Smooth muscle cell (in vitro differentiated cells): Measurements from ENCODE around the gene DMXL1. TPM values are rescaled to one million over a fixed set of nuclear protein-coding genes. Genes with fewer than 3 reads are reported as not detected.

Experiments used
- DNase-seq: peaks from one replicate; lab custom pipeline; 2025; ENCODE audit not compliant: unreplicated experiment; lab: John Stamatoyannopoulos, UW
- H2AFZ ChIP-seq: fragments of 200-600 bp; sonication (generic); 2 replicates; pipeline ENCODE4 v1.6.0; 2016; ENCODE audit warnings: antibody characterized with exemption, low read depth, mild to moderate bottlenecking
- H3F3A ChIP-seq: fragments of 200-600 bp; sonication (generic); 2 replicates; pipeline ENCODE4 v1.6.0; 2017; ENCODE audit warnings: antibody characterized with exemption, low read depth
- H3K27ac ChIP-seq: fragments of 200-600 bp; sonication (generic); 2 replicates; pipeline ENCODE4 v1.5.1; 2016; ENCODE audit warnings: low read depth, mild to moderate bottlenecking
- H3K27me3 ChIP-seq: fragments of 200-600 bp; sonication (generic); 2 replicates; pipeline ENCODE4 v1.6.1; 2016; ENCODE audit warnings: low read depth, mild to moderate bottlenecking
- H3K36me3 ChIP-seq: fragments of 200-600 bp; sonication (generic); 2 replicates; pipeline ENCODE4 v1.5.1; 2016; ENCODE audit warnings: low read depth
- H3K4me1 ChIP-seq: fragments of 200-600 bp; sonication (generic); 2 replicates; pipeline ENCODE4 v1.5.1; 2016; ENCODE audit warnings: low read depth
- H3K4me2 ChIP-seq: fragments of 200-600 bp; sonication (generic); 2 replicates; pipeline ENCODE4 v1.6.0; 2016; ENCODE audit warnings: mild to moderate bottlenecking
- H3K4me3 ChIP-seq: fragments of 200-600 bp; sonication (generic); 2 replicates; pipeline ENCODE4 v1.5.1; 2016; ENCODE audit warnings: mild to moderate bottlenecking
- H3K79me2 ChIP-seq: fragments of 200-600 bp; sonication (generic); 2 replicates; pipeline ENCODE4 v1.6.0; 2016; ENCODE audit warnings: low read depth, mild to moderate bottlenecking
- H3K9ac ChIP-seq: fragments of 200-600 bp; sonication (generic); 2 replicates; pipeline ENCODE4 v1.6.0; 2016; ENCODE audit warnings: low read depth
- H3K9me3 ChIP-seq: fragments of 200-600 bp; sonication (generic); replicated peaks from 2 replicates; pipeline ENCODE4 v1.5.1; 2016; ENCODE audit warnings: low read depth
- H4K20me1 ChIP-seq: fragments of 200-600 bp; sonication (generic); 2 replicates; pipeline ENCODE4 v1.6.0; 2016; ENCODE audit warnings: low read depth
- WGBS: methylation state at CpG from one replicate; pipeline ENCODE4 v1.1.7; 2016; ENCODE audit warnings: low lambda C conversion rate; 5-methylcytosine and 5-hydroxymethylcytosine counted together
- polyA plus RNA-seq: library from polyadenylated mRNA; unstranded; fragments of >200 nt; fragmentation: Nextera tagmentation; extraction: Ambion mirVana; gene quantifications from 2 replicates; pipeline ENCODE4 v1.2.1, GENCODE V29; 2016
- total RNA-seq: library from RNA; depleted of rRNA; stranded (reverse); fragments of >200 nt; gene quantifications from 2 replicates; pipeline ENCODE4 v1.2.3, GENCODE V29; 2014
- TF ChIP-seq, protein P1 (sequence below): fragments of 200-600 bp; sonication (generic); IDR thresholded peaks from 2 replicates; pipeline ENCODE4 v1.5.1; 2017; ENCODE audit warnings: borderline replicate concordance, mild to moderate bottlenecking, antibody characterized with exemption; ENCODE audit not compliant: insufficient read depth, poor library complexity, severe bottlenecking

Gene DMXL1
- total and polyA plus RNA-seq, 2 experiments from 2014 or later = 9.6 to 76.0 TPM

DNA sequence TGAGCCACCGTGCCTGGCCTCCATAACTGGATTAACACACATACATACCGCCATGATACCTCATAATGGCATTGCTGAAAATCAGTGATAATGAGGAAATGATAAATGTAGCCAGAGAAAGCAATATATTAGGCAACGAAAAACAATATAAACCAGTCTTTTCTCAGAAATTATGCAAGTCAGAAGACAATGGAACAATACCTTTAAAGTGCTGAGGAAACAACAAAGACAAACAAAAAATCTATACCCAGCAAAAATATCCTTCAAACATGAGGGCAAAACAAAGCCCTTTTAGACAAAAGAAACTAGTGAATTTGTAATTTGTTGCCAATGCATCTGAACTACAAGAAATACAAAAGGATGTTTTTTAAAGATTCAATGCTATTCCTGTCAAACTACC is 186.7 kb downstream of the DMXL1 start:
- Histone ChIP-seq H3K79me2 (no peaks in the 10 kb centered on the region), H3F3A (no peaks in the 10 kb centered on the region), H3K36me3 (no peaks in the 10 kb centered on the region), H3K4me1 (no peaks in the 10 kb centered on the region), H3K9me3 (no peaks in the 10 kb centered on the region), H3K27ac (no peak overlapping the region), H3K4me3 (no peak overlapping the region), H3K4me2 (no peak overlapping the region), H3K9ac (no peak overlapping the region), H2AFZ (no peak overlapping the region), H4K20me1 (no peaks in the 10 kb centered on the region), H3K27me3 (no peaks in the 10 kb centered on the region)
- TF ChIP-seq, protein P1, sequence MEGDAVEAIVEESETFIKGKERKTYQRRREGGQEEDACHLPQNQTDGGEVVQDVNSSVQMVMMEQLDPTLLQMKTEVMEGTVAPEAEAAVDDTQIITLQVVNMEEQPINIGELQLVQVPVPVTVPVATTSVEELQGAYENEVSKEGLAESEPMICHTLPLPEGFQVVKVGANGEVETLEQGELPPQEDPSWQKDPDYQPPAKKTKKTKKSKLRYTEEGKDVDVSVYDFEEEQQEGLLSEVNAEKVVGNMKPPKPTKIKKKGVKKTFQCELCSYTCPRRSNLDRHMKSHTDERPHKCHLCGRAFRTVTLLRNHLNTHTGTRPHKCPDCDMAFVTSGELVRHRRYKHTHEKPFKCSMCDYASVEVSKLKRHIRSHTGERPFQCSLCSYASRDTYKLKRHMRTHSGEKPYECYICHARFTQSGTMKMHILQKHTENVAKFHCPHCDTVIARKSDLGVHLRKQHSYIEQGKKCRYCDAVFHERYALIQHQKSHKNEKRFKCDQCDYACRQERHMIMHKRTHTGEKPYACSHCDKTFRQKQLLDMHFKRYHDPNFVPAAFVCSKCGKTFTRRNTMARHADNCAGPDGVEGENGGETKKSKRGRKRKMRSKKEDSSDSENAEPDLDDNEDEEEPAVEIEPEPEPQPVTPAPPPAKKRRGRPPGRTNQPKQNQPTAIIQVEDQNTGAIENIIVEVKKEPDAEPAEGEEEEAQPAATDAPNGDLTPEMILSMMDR = no peak
- DNase-seq = no peak
- 98% methylated on average over 3 of the region's 3 CpGs for WGBS

DNA sequence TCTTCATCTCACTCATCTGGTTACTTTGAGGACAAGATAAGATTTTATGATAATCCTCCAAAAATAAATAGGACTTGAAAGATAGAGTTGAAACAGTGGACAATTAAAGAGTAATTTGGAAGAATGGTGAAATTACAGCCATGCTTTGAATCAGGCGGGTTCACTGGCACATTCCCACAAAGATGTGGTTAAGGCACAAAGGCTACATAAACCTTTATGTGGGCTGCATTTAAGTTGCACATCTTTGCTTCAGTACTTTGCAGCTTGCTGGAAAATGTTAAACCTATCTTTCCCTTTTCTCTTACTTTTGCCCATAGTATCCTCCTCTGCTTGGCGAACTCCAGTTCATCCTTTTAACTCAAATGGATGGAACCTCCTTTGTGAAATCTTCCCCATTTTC is 192.8 kb downstream of the DMXL1 start:
- H3K4me1 ChIP-seq = peaks cover 4% of the 10 kb centered on the region
- no peaks in the 10 kb centered on the region for H3F3A ChIP-seq
- TF ChIP-seq, protein P1 = no peak
- H3K9me3 ChIP-seq = no peaks in the 10 kb centered on the region
- no peak overlapping the region for H3K4me2 ChIP-seq
- WGBS = 88% methylated on average over 2 of the region's 2 CpGs
- H3K27me3 ChIP-seq = no peaks in the 10 kb centered on the region
- H4K20me1 ChIP-seq = no peaks in the 10 kb centered on the region
- no peak overlapping the region for H3K9ac ChIP-seq
- H3K4me3 ChIP-seq = no peak overlapping the region
- H3K36me3 ChIP-seq = no peaks in the 10 kb centered on the region
- no peak overlapping the region for H3K27ac ChIP-seq
- H2AFZ ChIP-seq = no peak overlapping the region
- H3K79me2 ChIP-seq = peaks cover under 1% of the 10 kb centered on the region
- DNase-seq = no peak

DNA sequence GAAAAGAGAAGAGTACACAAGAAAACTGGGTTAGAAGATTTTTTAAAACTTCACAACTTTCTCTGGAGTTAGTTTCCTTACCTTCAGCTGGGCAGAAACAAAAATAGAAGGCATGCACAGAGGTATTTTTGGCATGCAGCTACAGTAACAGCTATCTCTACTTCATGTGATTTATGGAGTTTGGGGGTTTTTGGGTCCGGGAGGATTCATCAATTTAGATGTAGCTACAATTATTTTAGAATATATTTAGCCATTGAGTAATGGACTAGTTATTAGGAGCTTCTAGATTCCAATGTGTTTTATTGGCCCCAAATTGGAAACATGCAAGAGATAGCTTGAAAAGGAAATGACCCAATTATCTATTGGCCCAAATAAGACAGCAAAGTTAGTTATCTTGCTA is 193.3 kb downstream of the DMXL1 start:
- H3K9ac ChIP-seq = no peak overlapping the region
- H3K4me2 ChIP-seq = no peak overlapping the region
- H3K27ac ChIP-seq = no peak overlapping the region
- no peak overlapping the region for H2AFZ ChIP-seq
- 0% methylated on average over 1 of the region's 1 CpG for WGBS
- peaks cover 1% of the 10 kb centered on the region for H3F3A ChIP-seq
- H3K4me1 ChIP-seq = peaks cover 5% of the 10 kb centered on the region
- no peaks in the 10 kb centered on the region for H3K36me3 ChIP-seq
- no peak for DNase-seq
- TF ChIP-seq, protein P1 = no peak
- H3K27me3 ChIP-seq = no peaks in the 10 kb centered on the region
- H4K20me1 ChIP-seq = no peaks in the 10 kb centered on the region
- H3K79me2 ChIP-seq = peaks cover 5% of the 10 kb centered on the region
- H3K4me3 ChIP-seq = no peak overlapping the region
- no peaks in the 10 kb centered on the region for H3K9me3 ChIP-seq

DNA sequence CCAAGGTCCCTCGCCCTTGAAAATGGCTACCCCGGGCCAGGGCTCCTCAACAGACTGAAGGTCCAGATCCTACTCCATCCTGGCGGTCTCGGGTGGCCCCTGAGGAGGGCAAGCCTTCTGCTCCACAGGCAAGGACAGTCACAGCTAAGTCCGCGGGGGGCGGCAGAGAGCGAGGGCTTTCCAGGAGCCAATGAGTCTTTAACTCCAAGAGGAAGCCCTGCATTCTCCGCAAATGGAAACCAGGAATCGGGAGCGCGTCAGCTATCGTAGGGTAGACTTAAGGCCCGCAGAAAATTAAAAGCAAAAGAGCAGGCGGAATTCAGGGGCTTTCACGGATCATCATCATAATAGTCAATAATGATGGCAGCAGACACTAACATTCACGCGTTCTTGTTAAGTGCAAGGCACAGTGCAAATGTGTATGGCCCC is 197.1 kb downstream of the DMXL1 start:
- Histone ChIP-seq H3K4me1 (peaks cover 24% of the 10 kb centered on the region), H3K36me3 (no peaks in the 10 kb centered on the region), H3F3A (peaks cover 28% of the 10 kb centered on the region), H2AFZ (peak overlapping the region; percentile 79), H3K79me2 (peaks cover 43% of the 10 kb centered on the region), H3K9me3 (no peaks in the 10 kb centered on the region), H3K27ac (peak overlapping the region; percentile 66), H3K27me3 (no peaks in the 10 kb centered on the region), H3K9ac (peak overlapping the region; percentile 76), H3K4me3 (peak overlapping the region; percentile 78), H3K4me2 (peak overlapping the region; percentile 89), H4K20me1 (no peaks in the 10 kb centered on the region)
- peak; percentile 57 for DNase-seq
- TF ChIP-seq, protein P1 = peak; percentile 1
- 13% methylated on average over 18 of the region's 18 CpGs for WGBS
